Ovary (tissue), 9 donors: ENCODE results near the gene IQGAP2. TPM values are rescaled to one million over a fixed set of nuclear protein-coding genes. Genes with fewer than 3 reads are reported as not detected.

ENCODE experiments used
- DNase-seq, 5 donors: peaks; one replicate each; pipeline ENCODE4 v3.0.0-alpha.2; 2019 to 2020
- H3K27ac ChIP-seq, 2 donors: fragments of 200-600 bp; one replicate each; pipeline versions ENCODE4 v1.5.1 to v1.8.0; 2019 to 2022
- H3K27me3 ChIP-seq: fragments of 200-600 bp; one replicate; pipeline ENCODE4 v1.8.0; 2022
- H3K36me3 ChIP-seq: fragments of 200-600 bp; sonication (generic); one replicate; pipeline ENCODE4 v1.5.1; 2019
- H3K4me1 ChIP-seq: one replicate; pipeline ENCODE4 v1.8.1; 2013; ENCODE audit warnings: mild to moderate bottlenecking, moderate library complexity; ENCODE audit not compliant: insufficient read depth
- H3K4me3 ChIP-seq: fragments of 200-600 bp; sonication (generic); one replicate; pipeline ENCODE4 v1.5.1; 2017
- H3K9me3 ChIP-seq, 2 donors: fragments of 200-600 bp in 1 of 2; sonication (generic) in 1 of 2; one replicate each; pipeline versions ENCODE4 v1.5.1 to v1.8.1; 2013 to 2019; ENCODE audit warnings: mild to moderate bottlenecking in 1 of 2, moderate library complexity in 1 of 2
- EP300 ChIP-seq: sonication (generic); formaldehyde crosslinking; IDR thresholded peaks from one replicate; pipeline ENCODE4 v1.6.1; 2017; ENCODE audit warnings: antibody characterized with exemption
- POLR2A ChIP-seq: fragments of 450-650 bp; IDR thresholded peaks from one replicate; pipeline ENCODE4 v1.6.1; 2017; ENCODE audit warnings: antibody characterized with exemption, mild to moderate bottlenecking, moderate library complexity
- WGBS, 3 donors: extraction: QIAGEN DNeasy Blood & Tissue Kit in 1 of 3; methylation state at CpG; one replicate each; pipeline versions ENCODE4 v1.1.5 to v1.1.7; 2013 to 2017; 5-methylcytosine and 5-hydroxymethylcytosine counted together
- intact Hi-C, 4 donors: fragments of 100-400 bp; cut with DNase I; formaldehyde crosslinking; loops; one replicate each; pipeline versions ENCODE4 v1.11.0 to v1.15.1; 2022 to 2023
- polyA plus RNA-seq, 2 donors: library from polyadenylated mRNA; stranded (reverse); fragments of 200-250 nt in 1 of 2; fragments of 350-450 nt in 1 of 2; fragmentation: Illumina TruSeq in 1 of 2; extraction: RNeasy Lipid Tissue Mini Kit (QIAGEN cat#74804) in 1 of 2; gene quantifications; one replicate each; pipeline ENCODE4 v1.2.3, GENCODE V29; 2013 to 2014
- total RNA-seq, 7 donors: library from RNA; depleted of rRNA in 2 of 7; stranded (reverse); fragments of >200 nt in 2 of 7; fragmentation: NEBNext Ultra II Directional in 3 of 7; extraction: Animal tissue kit (Norgen Biotek cat#: 25700) in 3 of 7; gene quantifications; one replicate each; pipeline versions ENCODE4 v1.1.0 to v1.2.4, GENCODE V29; 2016 to 2023
- TF ChIP-seq, protein P1 (sequence below), 3 donors: fragments of 450-650 bp in 2 of 3; fragments of 200-600 bp in 1 of 3; IDR thresholded peaks; one replicate each; pipeline versions ENCODE4 v1.5.1 to v1.8.0; 2016 to 2022; ENCODE audit warnings: antibody characterized with exemption in 3 of 3, mild to moderate bottlenecking in 1 of 3
- donor health status: DM: no; HTN: no; CAD: no; lungs with moderate emphysema.
- donor health status: DM: no; HTN: no; CAD: no.
- donor health status: Bipolar disorder and iron deficiency.
- donor health status: DM: yes; HTN: yes; CAD: no.
- donor health status: DM: no; HTN: no; CAD: no.
- donor health status: DM: yes; HTN: yes; CAD: no.

Gene IQGAP2
- total and polyA plus RNA-seq, 9 donors: 8.6 to 27.6 (median 13.9) TPM

DNA sequence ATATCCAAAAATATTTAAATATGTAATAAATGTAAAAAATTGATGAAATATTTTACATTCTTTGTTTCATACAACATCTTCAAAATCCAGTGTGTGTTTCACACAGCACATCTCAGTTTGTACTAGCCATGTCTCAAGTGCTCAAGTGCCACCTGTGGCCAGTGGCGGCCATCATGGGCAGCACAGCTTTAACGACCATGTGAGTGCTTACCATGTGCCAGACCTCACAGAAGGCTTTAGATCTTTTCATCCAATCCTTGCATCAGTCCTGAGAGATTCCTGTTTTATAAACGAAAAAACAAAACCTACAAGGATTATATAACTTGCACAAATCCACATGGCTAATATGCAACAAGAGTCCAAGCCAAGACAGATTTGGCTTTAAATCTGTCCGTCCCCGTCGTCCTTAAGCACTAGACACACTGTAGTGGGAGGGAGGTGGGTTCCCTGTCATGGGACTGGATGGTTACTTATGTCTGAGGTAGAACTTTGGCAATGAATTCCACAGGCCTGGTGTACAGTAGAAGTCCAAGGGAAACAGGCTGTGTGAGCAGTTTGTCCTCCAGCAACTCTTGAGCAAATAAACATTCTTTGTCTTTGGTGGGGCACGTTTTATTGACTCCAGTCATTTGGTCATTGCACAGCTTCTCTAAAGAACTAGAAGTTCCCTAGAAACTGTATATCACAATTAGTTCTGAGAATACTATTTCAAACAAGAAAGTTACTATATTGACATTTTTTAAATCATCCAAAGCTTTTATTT lies 287.8 kb downstream of the IQGAP2 start:
- Histone ChIP-seq H3K36me3 (no peaks in the 10 kb centered on the region), H3K27ac (no peak overlapping the region), H3K27me3 (no peaks in the 10 kb centered on the region), H3K4me3 (no peak overlapping the region), H3K4me1 (no peaks in the 10 kb centered on the region), H3K9me3 (no peaks in the 10 kb centered on the region)
- TF ChIP-seq, protein P1, sequence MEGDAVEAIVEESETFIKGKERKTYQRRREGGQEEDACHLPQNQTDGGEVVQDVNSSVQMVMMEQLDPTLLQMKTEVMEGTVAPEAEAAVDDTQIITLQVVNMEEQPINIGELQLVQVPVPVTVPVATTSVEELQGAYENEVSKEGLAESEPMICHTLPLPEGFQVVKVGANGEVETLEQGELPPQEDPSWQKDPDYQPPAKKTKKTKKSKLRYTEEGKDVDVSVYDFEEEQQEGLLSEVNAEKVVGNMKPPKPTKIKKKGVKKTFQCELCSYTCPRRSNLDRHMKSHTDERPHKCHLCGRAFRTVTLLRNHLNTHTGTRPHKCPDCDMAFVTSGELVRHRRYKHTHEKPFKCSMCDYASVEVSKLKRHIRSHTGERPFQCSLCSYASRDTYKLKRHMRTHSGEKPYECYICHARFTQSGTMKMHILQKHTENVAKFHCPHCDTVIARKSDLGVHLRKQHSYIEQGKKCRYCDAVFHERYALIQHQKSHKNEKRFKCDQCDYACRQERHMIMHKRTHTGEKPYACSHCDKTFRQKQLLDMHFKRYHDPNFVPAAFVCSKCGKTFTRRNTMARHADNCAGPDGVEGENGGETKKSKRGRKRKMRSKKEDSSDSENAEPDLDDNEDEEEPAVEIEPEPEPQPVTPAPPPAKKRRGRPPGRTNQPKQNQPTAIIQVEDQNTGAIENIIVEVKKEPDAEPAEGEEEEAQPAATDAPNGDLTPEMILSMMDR (IDR thresholded peaks at IDR 0.05): no peak
- no peak for TF ChIP-seq POLR2A
- WGBS, 3 donors: 71 to 79% (median 77%) methylated on average over 7 of the region's 7 CpGs
- DNase-seq: no peak
- intact Hi-C loops: no loop called here

DNA sequence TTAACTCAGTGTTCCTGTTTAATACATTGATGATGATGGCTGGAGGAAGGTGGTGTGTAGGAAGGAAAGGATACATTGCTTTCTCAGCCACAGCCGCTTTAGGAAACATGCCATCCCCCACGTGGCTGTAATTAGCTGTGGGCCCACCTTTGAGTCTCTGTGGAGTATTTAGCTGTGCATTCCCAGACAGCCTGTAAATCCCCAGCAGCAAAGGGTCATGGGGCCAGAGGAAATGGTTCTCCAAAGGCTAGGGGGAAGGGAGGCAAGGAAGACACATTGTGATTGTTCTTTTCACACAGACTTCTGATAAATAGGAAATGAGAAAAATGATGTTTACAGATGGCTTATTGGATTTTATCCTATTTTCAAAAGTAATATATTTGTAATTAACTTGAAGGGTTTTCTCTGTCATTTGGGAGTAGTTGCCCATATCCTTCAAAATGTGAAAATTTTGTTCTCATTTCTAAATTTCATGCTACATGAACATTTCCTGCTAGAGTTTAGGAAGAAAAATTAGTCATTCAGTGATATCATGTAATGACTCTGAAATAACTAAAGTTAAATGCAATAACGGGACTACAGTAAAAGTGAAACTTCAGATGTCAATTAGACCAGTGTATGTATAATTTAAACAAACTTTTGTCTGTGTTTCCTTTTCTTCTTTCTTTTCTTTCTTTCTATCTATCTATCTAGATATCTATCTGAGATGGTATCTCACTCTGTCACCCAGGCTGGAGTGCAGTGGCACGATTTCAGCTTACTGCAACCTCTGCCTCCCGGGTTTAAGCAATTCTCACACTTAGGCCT lies 288.6 kb downstream of the IQGAP2 start:
- H3K9me3 ChIP-seq: no peaks in the 10 kb centered on the region
- DNase-seq: no peak
- intact Hi-C loops: no loop called here
- H3K4me3 ChIP-seq: no peak overlapping the region
- 54 to 57% (median 55%) methylated on average over 5 of the region's 5 CpGs for WGBS, 3 donors
- H3K27ac ChIP-seq: no peak overlapping the region
- H3K36me3 ChIP-seq: no peaks in the 10 kb centered on the region
- no peaks in the 10 kb centered on the region for H3K27me3 ChIP-seq
- H3K4me1 ChIP-seq: no peaks in the 10 kb centered on the region
- TF ChIP-seq, protein P1 (IDR thresholded peaks at IDR 0.05): no peak
- TF ChIP-seq POLR2A: no peak
- TF ChIP-seq EP300: no peak

GRCh38 chr5:76692274-76692540 lies 289.1 kb downstream of the IQGAP2 start:
- Histone ChIP-seq H3K9me3 (no peaks in the 10 kb centered on the region), H3K36me3 (no peaks in the 10 kb centered on the region), H3K4me1 (no peaks in the 10 kb centered on the region), H3K4me3 (no peak overlapping the region), H3K27me3 (no peaks in the 10 kb centered on the region), H3K27ac (no peak overlapping the region)
- 98 to 99% (median 98%) methylated on average over 6 of the region's 6 CpGs for WGBS, 3 donors
- DNase-seq: no peak
- intact Hi-C loops: no loop called here
- TF ChIP-seq EP300 (no peak), POLR2A (no peak)
- TF ChIP-seq, protein P1 (IDR thresholded peaks at IDR 0.05): no peak

DNA sequence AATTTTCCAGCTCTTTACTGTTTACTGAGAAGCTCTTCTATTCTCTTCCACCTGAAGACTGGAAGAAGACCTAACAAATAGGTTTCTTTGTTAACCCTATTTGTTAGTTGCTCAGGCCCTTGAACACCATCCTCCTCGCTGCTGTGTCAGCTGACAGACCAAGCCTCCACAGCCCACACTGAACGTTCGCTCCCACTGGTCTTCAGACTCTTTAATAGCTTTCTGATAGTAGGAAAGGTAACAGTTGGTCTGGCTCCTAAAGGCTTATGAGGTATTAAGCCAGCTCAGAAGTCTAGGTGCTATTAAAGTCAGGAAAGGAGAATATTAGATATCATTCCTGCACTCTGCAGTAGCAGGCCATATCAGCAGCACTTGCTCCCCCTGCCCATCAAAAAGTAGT lies 289.6 kb downstream of the IQGAP2 start:
- 89 to 95% (median 90%) methylated on average over 3 of the region's 3 CpGs for WGBS, 3 donors
- DNase-seq: no peak
- intact Hi-C loops: no loop called here

More for the DNA sequence above, 289.6 kb downstream of the IQGAP2 start:
- no peak overlapping the region for H3K4me3 ChIP-seq
- TF ChIP-seq EP300: no peak
- TF ChIP-seq, protein P1 (IDR thresholded peaks at IDR 0.05): no peak
- no peak for TF ChIP-seq POLR2A
- no peaks in the 10 kb centered on the region for H3K4me1 ChIP-seq
- no peaks in the 10 kb centered on the region for H3K36me3 ChIP-seq
- H3K27me3 ChIP-seq: no peaks in the 10 kb centered on the region
- H3K9me3 ChIP-seq: no peaks in the 10 kb centered on the region
- no peak overlapping the region for H3K27ac ChIP-seq
